Epidermal melanocyte (primary cell): ENCODE data around the gene ATF7.

Experiments used
- DNase-seq: peaks from one replicate; pipeline ENCODE4 v3.0.0; 2011; ENCODE audit warnings: low spot score; ENCODE audit not compliant: insufficient read length

The ATF7 gene

GRCh38 chr12:53463802-53464560 lies 162.2 kb downstream of the ATF7 start:
- DNase-seq, result no peak

DNA sequence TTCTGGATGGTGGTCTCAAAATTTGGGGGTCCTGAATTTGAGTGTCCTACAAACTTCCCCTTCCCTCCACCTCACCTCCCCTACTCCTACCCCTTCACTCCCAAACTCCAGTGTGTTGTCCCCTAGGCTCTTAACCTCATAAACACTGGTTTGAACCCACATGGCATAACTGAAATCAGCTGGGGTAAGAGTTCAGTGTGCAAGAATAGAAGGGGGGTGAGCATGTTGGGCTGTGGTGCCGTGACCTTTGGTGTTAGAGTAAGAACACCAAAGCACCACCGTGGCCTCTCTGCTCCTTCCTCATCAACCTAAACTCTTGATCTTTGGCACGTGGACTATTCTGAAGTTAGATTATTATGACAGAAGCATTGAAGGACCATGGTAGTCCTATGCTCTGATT lies 163.2 kb downstream of the ATF7 start:
- no peak for DNase-seq

DNA sequence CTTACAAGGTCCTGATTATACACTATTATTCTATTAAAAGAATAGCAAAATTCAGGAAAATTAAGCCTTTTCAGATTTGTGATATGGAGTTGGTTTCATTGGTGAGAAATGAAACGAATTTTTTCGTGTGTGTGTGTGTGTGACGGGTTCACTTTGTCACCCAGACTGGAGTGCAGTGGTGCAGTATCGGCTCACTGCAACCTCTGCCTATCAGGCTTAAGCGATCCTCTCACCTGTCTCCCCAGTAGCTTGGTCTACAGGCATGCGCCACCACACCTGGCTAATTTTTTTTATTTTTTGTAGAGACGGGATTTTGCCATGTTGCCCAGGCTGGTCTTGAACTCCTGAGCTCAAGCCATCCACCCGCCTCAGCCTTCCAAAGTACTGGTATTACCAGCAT lies 164.6 kb downstream of the ATF7 start:
- DNase-seq, result no peak

DNA sequence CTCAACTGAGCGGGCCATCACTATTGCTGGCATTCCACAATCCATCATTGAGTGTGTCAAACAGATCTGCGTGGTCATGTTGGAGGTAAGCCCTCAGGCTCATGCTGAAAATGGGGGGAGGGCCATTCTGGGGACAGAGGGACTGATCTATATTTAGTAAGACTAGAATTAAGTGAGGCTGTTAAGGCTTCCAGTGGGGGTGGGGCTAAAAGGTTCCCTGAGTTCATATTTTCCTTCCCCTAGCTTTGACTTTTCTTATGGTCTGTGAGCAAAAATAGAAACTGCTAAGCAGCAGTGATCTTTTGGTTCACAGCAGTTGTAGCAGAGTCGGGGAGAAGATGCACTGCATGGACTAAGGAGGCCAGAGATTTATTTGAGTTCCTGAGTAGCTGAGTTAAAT lies 165.1 kb downstream of the ATF7 start:
- DNase-seq, result no peak

GRCh38 chr12:53459097-53459496 lies 167.1 kb downstream of the ATF7 start:
- no peak for DNase-seq
